ENCODE measurements around the gene DTNBP1. TPM values are rescaled to one million over a fixed set of nuclear protein-coding genes. Genes with fewer than 3 reads are reported as not detected.

The DTNBP1 gene, protein sequence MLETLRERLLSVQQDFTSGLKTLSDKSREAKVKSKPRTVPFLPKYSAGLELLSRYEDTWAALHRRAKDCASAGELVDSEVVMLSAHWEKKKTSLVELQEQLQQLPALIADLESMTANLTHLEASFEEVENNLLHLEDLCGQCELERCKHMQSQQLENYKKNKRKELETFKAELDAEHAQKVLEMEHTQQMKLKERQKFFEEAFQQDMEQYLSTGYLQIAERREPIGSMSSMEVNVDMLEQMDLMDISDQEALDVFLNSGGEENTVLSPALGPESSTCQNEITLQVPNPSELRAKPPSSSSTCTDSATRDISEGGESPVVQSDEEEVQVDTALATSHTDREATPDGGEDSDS
- total RNA-seq (10 to 100 TPM in 4 of 9 donors, 1 to 10 TPM in 5; 4.2 to 17.1 (median 9.1) TPM), polyA plus RNA-seq (10 to 100 TPM in 1 of 3 donors, 1 to 10 TPM in 2; 5.6 to 10.8 (median 8.8) TPM)
- long read RNA-seq, donor 1, partial matches to known transcripts, result 0 of 1 reads
- long read RNA-seq, donor 1, other reads (novel, unspliced or antisense), result 0 of 1 reads
- long read RNA-seq, donor 2, partial matches to known transcripts, result 0 of 1 reads
- long read RNA-seq, donor 2, other reads (novel, unspliced or antisense), result 0 of 1 reads
- long read RNA-seq, donor 3, partial matches to known transcripts, result 0 of 2 reads
- long read RNA-seq, donor 3, other reads (novel, unspliced or antisense), result 0 of 2 reads
- long read RNA-seq, donor 4, partial matches to known transcripts, result 7 of 11 reads
- long read RNA-seq, donor 4, other reads (novel, unspliced or antisense), result 2 of 11 reads
- long read RNA-seq, donor 5, transcript DTNBP1-202 (10 exons, 1,403 nt), result major isoform, 17 of 28 reads
- long read RNA-seq, donor 5, partial matches to known transcripts, result 0 of 28 reads
- long read RNA-seq, donor 5, other reads (novel, unspliced or antisense), result 5 of 28 reads
- long read RNA-seq, donor 6, partial matches to known transcripts, result 1 of 4 reads
- long read RNA-seq, donor 6, other reads (novel, unspliced or antisense), result 1 of 4 reads
- long read RNA-seq, donor 7, result 0 reads
- long read RNA-seq, donor 8, partial matches to known transcripts, result 0 of 2 reads
- long read RNA-seq, donor 8, other reads (novel, unspliced or antisense), result 0 of 2 reads
- long read RNA-seq, donor 9, partial matches to known transcripts, result 0 of 1 reads
- long read RNA-seq, donor 9, other reads (novel, unspliced or antisense), result 0 of 1 reads
- long read RNA-seq, donor 10, partial matches to known transcripts, result 0 of 1 reads
- long read RNA-seq, donor 10, other reads (novel, unspliced or antisense), result 0 of 1 reads

DNA sequence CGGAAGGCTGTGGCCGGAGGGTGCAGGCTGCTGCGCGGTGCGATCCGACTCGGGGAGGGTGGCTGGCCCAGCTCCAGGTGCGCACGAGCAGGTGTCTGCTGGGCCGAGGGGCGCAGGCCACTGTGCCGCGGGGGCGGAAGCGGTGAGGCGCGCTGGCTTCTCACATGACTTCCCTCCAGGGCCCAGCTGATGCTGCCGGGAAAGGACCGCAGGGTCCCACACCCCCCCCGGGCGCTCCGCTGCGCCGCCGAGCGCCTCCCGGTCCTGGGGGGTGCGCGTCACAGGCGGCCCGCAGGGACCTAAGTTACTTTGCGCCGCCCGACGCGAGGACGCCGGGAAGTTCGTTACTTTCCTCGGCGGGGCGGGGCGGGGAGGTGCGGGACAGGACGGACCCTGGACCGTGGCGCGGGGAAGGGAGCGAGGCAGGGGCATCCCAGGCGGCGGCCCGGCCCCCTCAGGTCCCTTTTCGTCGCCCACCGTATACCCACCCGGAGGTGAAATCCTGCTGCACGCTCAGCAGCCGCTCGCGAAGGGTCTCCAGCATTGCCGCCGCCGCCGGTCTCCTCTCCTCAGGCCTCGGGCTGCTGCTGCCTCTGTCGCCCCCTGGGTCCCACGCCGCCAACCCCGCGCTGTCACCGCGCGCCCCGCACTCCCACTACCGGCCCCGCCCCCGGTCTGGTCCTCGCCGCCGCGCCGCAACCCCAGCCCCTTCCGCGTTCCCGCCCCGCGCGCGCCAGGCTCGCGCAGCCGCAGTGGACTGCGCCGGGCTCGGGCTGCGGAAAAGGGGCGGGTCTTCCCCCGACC, at the start of gene DTNBP1:
Gene DTNBP1, minus strand, starts transcription at position 703 of the 804 bp plus-strand sequence. Its CDS starts 159 bp downstream, at position 544.
- no peaks in the 10 kb centered on the region for H3K27me3 ChIP-seq
- peak within 1 kb of the TSS in 3 of 5 donors; percentile 69 to 90 (median 81) for H3K27ac ChIP-seq
- intact Hi-C loops (cut with DNase I), result no loop called here
- no peaks in the 10 kb centered on the region for H3K9me3 ChIP-seq (replicated peaks in 1 of 3)
- H3K4me1 ChIP-seq (replicated peaks in 1 of 2), result peaks cover 0 to 11% of the 10 kb centered on the region in 2 donors
- TF ChIP-seq POLR2A (IDR thresholded peaks at IDR 0.05), result peak in 1 of 2 donors; percentile 37
- TF ChIP-seq, protein P1, sequence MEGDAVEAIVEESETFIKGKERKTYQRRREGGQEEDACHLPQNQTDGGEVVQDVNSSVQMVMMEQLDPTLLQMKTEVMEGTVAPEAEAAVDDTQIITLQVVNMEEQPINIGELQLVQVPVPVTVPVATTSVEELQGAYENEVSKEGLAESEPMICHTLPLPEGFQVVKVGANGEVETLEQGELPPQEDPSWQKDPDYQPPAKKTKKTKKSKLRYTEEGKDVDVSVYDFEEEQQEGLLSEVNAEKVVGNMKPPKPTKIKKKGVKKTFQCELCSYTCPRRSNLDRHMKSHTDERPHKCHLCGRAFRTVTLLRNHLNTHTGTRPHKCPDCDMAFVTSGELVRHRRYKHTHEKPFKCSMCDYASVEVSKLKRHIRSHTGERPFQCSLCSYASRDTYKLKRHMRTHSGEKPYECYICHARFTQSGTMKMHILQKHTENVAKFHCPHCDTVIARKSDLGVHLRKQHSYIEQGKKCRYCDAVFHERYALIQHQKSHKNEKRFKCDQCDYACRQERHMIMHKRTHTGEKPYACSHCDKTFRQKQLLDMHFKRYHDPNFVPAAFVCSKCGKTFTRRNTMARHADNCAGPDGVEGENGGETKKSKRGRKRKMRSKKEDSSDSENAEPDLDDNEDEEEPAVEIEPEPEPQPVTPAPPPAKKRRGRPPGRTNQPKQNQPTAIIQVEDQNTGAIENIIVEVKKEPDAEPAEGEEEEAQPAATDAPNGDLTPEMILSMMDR (IDR thresholded peaks at IDR 0.05), result no peak
- H3K4me3 ChIP-seq, result peak within 1 kb of the TSS; percentile 2 to 98 (median 82)
- 0 to 1% (median 0%) methylated on average over 11 to 98 of the region's 98 CpGs for WGBS, 4 donors
- no peaks in the 10 kb centered on the region for H3K36me3 ChIP-seq (replicated peaks in 1 of 2)
- peak; percentile 64 to 85 (median 77) for DNase-seq

DNA sequence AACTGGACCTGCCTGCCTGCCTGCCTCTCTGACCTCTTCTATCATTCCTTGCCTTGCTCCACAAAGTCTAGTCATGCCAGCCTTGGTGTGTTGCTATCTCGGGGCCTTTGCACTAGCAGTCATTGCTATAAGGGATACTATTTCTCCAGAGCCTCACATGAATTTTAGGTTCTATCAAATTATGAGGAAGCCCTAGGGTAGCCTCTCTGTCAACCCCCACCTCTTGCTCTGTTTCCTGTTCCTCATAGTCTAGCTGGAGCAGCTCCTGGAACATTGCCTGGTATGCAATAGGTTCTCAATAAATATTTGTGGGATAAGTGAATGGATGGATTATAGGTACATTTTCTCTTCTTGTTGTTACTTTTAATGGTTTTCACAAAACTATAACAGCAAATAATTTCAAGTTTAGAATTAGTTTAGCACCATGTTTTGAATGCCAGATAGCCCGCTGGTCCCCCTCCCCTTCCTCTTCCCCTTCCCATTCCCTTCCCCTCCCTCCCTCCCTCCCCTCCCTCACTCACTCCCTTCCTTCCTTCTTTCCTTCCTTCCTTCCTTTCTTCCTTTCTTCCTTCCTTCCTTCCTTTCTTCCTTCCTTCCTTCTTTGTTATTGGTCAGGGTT, 46.9 kb upstream of the DTNBP1 start:
- whole genome bisulfite sequencing, 4 donors, result 88 to 98% (median 89%) methylated on average over 2 of the region's 2 CpGs
- Histone ChIP-seq H3K9me3 (replicated peaks in 1 of 3) (no peaks in the 10 kb centered on the region), H3K27ac (no peak overlapping the region), H3K4me3 (no peak overlapping the region), H3K36me3 (replicated peaks in 1 of 2) (no peaks in the 10 kb centered on the region), H3K4me1 (replicated peaks in 1 of 2) (no peaks in the 10 kb centered on the region), H3K27me3 (no peaks in the 10 kb centered on the region)
- intact Hi-C loops (cut with DNase I), result no loop called here
- DNase-seq, result no peak
- no peak for TF ChIP-seq POLR2A (IDR thresholded peaks at IDR 0.05)
- TF ChIP-seq, protein P1 (IDR thresholded peaks at IDR 0.05), result no peak

DNA sequence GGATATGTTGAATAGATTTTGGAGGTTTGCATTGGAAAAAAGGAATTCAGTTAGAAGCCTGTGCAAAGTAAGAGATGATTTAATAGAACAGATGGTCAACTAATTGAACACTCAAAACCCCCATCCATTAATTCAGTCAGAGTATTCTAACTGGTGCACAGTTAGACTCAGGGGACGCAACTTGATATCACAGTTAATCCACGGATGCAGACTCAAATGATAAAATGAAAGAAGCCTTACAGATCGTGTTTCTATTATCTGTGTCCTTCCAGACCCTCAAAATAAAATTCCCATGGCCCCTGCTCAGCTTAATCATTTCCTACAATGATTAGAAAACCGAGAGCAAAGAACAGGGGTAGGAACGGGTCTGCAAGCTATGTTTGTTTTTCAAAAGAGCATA, 45.4 kb upstream of the DTNBP1 start:
- intact Hi-C loops (cut with DNase I), result no loop called here
- no peak overlapping the region for H3K4me3 ChIP-seq
- TF ChIP-seq, protein P1 (IDR thresholded peaks at IDR 0.05), result no peak
- TF ChIP-seq POLR2A (IDR thresholded peaks at IDR 0.05), result no peak
- H3K36me3 ChIP-seq (replicated peaks in 1 of 2), result no peaks in the 10 kb centered on the region
- no peaks in the 10 kb centered on the region for H3K4me1 ChIP-seq (replicated peaks in 1 of 2)
- no peaks in the 10 kb centered on the region for H3K27me3 ChIP-seq
- H3K27ac ChIP-seq, result no peak overlapping the region
- no peaks in the 10 kb centered on the region for H3K9me3 ChIP-seq (replicated peaks in 1 of 3)
- DNase-seq, result no peak
- 72 to 83% (median 76%) methylated on average over 5 of the region's 5 CpGs for WGBS, 4 donors

All from adrenal gland (tissue), 19 donors.